SK-N-SH (cell line): ENCODE results near the gene GABRB2. TPM values are rescaled to one million over a fixed set of nuclear protein-coding genes. Genes with fewer than 3 reads are reported as not detected.

Experiments
- CTCF ChIA-PET: fragments of 300-600, 350-600 bp; formaldehyde crosslinking; extraction: SDS; loops from one replicate; lab custom pipeline; 2021; lab: Yijun Ruan, JAX
- POLR2A ChIA-PET: fragments of 350-600 bp; sonication (Branson Sonifier 250); formaldehyde crosslinking; extraction: SDS; loops from one replicate; lab custom pipeline; 2020; ENCODE audit warnings: antibody characterized with exemption, inconsistent platforms; lab: Yijun Ruan, JAX
- DNase-seq: peaks from one replicate; pipeline ENCODE4 v3.0.0; 2012
- H2AFZ ChIP-seq: fragments of 200-600 bp; sonication (generic); 2 replicates; pipeline ENCODE4 v1.8.1; 2016; ENCODE audit warnings: antibody characterized with exemption, mild to moderate bottlenecking, low read depth
- H3F3A ChIP-seq: fragments of 200-600 bp; sonication (generic); replicated peaks from 2 replicates; pipeline ENCODE3; 2016; ENCODE audit warnings: antibody characterized with exemption, mild to moderate bottlenecking; ENCODE audit not compliant: insufficient read depth
- H3K27ac ChIP-seq, 2 experiments: fragments of 200-500 bp in 1 of 2; fragments of 200-600 bp in 1 of 2; sonication (Bioruptor generic) in 1 of 2; sonication (generic), shearing (Covaris generic) in 1 of 2; 2 replicates each; pipeline versions ENCODE4 v1.5.1 to v1.6.1; 2014 to 2016; ENCODE audit warnings: low read depth in 2 of 2, inconsistent platforms in 1 of 2, low read length in 1 of 2, mild to moderate bottlenecking in 1 of 2, mixed read lengths in 1 of 2
- H3K27me3 ChIP-seq: fragments of 200-600 bp; sonication (generic), shearing (Covaris generic); 2 replicates; pipeline ENCODE4 v1.6.1; 2016; ENCODE audit warnings: mixed run types; ENCODE audit not compliant: insufficient read depth
- H3K36me3 ChIP-seq, 2 experiments: fragments of 200-500 bp in 1 of 2; fragments of 200-600 bp in 1 of 2; sonication (Bioruptor generic) in 1 of 2; sonication (generic) in 1 of 2; replicated peaks in 1 of 2; 2 replicates each; pipeline versions ENCODE3 to v1.5.1; 2014 to 2016; ENCODE audit warnings: low read length in 1 of 2, mild to moderate bottlenecking in 1 of 2; ENCODE audit not compliant: insufficient read depth in 2 of 2, control insufficient read depth in 1 of 2
- H3K4me1 ChIP-seq, 2 experiments: fragments of 200-500 bp in 1 of 2; fragments of 200-600 bp in 1 of 2; sonication (Bioruptor generic) in 1 of 2; sonication (generic), shearing (Covaris generic) in 1 of 2; 2 replicates each; pipeline versions ENCODE4 v1.5.1 to v1.6.1; 2014 to 2016; ENCODE audit warnings: low read depth in 1 of 2, low read length in 1 of 2, mixed run types in 1 of 2; ENCODE audit not compliant: insufficient read depth in 2 of 2, control insufficient read depth in 1 of 2
- H3K4me2 ChIP-seq: fragments of 200-600 bp; sonication (generic), shearing (Covaris generic); 2 replicates; pipeline ENCODE4 v1.6.1; 2017; ENCODE audit warnings: mixed run types
- H3K4me3 ChIP-seq, 2 experiments: fragments of 200-500 bp in 1 of 2; fragments of 200-600 bp in 1 of 2; sonication (Bioruptor generic) in 1 of 2; sonication (generic), shearing (Covaris generic) in 1 of 2; 2 replicates each; pipeline versions ENCODE4 v1.5.1 to v1.8.1; 2014 to 2016; ENCODE audit warnings: low read depth in 2 of 2, inconsistent platforms in 1 of 2, low read length in 1 of 2, mild to moderate bottlenecking in 1 of 2, mixed read lengths in 1 of 2, moderate library complexity in 1 of 2
- H3K79me2 ChIP-seq: fragments of 200-600 bp; sonication (generic); 2 replicates; pipeline ENCODE4 v1.8.1; 2017; ENCODE audit warnings: mild to moderate bottlenecking; ENCODE audit not compliant: insufficient read depth
- H3K9ac ChIP-seq: fragments of 200-600 bp; sonication (generic); 2 replicates; pipeline ENCODE4 v1.6.1; 2017; ENCODE audit warnings: mixed run types
- H3K9me2 ChIP-seq: fragments of 200-600 bp; sonication (generic); 2 replicates; pipeline ENCODE4 v1.6.1; 2017; ENCODE audit warnings: mixed run types
- H3K9me3 ChIP-seq: fragments of 200-600 bp; sonication (generic); 2 replicates; pipeline ENCODE4 v1.6.1; 2017; ENCODE audit warnings: mixed run types, mild to moderate bottlenecking, moderate library complexity
- H4K20me1 ChIP-seq: fragments of 200-600 bp; sonication (generic); 2 replicates; pipeline ENCODE4 v1.6.1; 2017; ENCODE audit warnings: mild to moderate bottlenecking, mixed run types; ENCODE audit not compliant: insufficient read depth
- CHD2 ChIP-seq: fragments of 150-350 bp; IDR thresholded peaks from 2 replicates; pipeline ENCODE4 v1.6.1; 2018; ENCODE audit warnings: low read length; ENCODE audit not compliant: partially characterized antibody
- FOXJ3 ChIP-seq: sonication (generic); formaldehyde crosslinking; IDR thresholded peaks from 2 replicates; pipeline ENCODE4 v1.5.1; 2020; ENCODE audit warnings: mild to moderate bottlenecking, missing genetic modification reagents
- MXI1 ChIP-seq: IDR thresholded peaks from 2 replicates; pipeline ENCODE4 v1.6.1; 2012; ENCODE audit warnings: mild to moderate bottlenecking, low read depth, low read length, improper control_type of control experiment
- POLR2AphosphoS5 ChIP-seq: IDR thresholded peaks from 2 replicates; pipeline ENCODE4 v1.6.1; 2012; ENCODE audit warnings: low read depth, low read length
- RCOR1 ChIP-seq: fragments of 150-350 bp; IDR thresholded peaks from 2 replicates; pipeline ENCODE4 v1.6.1; 2017; ENCODE audit warnings: antibody characterized with exemption, low read length
- RXRA ChIP-seq: IDR thresholded peaks from 2 replicates; pipeline ENCODE4 v1.4.0; 2012; ENCODE audit warnings: low read depth, mild to moderate bottlenecking, borderline replicate concordance
- TCF12 ChIP-seq: IDR thresholded peaks from 2 replicates; pipeline ENCODE4 v1.4.0; 2012
- WGBS: methylation state at CpG from one replicate; pipeline ENCODE4 v1.1.6; 2017; ENCODE audit warnings: low lambda C conversion rate; 5-methylcytosine and 5-hydroxymethylcytosine counted together
- polyA plus RNA-seq, 3 experiments: library from polyadenylated mRNA; depleted of rRNA; stranded (reverse); fragments of >200 nt; gene quantifications; 2 replicates each; pipeline ENCODE4 v1.2.3, GENCODE V29; 2012
- TF ChIP-seq, protein P1 (sequence below): IDR thresholded peaks from 2 replicates; pipeline ENCODE4 v1.4.0; 2012; ENCODE audit warnings: low read depth, borderline replicate concordance
- TF ChIP-seq, protein P2 (sequence below): IDR thresholded peaks from 2 replicates; pipeline ENCODE4 v1.6.1; 2012; ENCODE audit warnings: mild to moderate bottlenecking, low read depth, low read length, moderate library complexity
- TF ChIP-seq, protein P3 (sequence below): IDR thresholded peaks from 2 replicates; pipeline ENCODE4 v1.4.0; 2012; ENCODE audit warnings: low read depth

Gene GABRB2
- polyA plus RNA-seq, 1 of the 3 experiments (the other 2 are of a cell fraction) = not detected

DNA sequence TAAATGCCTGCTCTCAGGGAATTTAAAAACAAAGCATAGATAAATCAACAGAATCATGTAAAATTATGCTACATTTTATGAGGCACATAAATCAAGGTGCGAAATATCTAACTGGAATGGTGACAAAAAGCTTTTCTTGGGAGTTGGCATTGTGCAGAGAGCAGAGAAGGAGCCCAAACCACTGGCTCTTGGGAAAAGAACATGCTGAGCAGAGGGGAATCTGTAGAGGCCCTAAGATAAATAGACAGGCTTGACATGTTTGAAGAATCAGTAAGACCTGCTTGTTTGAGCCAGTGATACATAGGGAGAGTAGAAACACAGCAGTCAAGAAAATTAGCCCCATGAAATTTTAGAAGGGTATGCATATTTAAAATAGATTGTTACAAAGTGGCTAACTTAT lies 85.8 kb downstream of the GABRB2 start:
- Histone ChIP-seq H3K36me3 (no peaks in the 10 kb centered on the region), H3K9me3 (no peaks in the 10 kb centered on the region), H2AFZ (no peak overlapping the region), H3K4me3 (no peak overlapping the region), H3K9ac (no peak overlapping the region), H3K27me3 (no peaks in the 10 kb centered on the region), H3F3A (no peaks in the 10 kb centered on the region), H4K20me1 (no peaks in the 10 kb centered on the region), H3K9me2 (no peaks in the 10 kb centered on the region)
- no peak for DNase-seq
- POLR2A ChIA-PET = no interaction called here
- 0% methylated on average over 1 of the region's 1 CpG for WGBS
- TF ChIP-seq POLR2AphosphoS5 (no peak), CHD2 (no peak)
- TF ChIP-seq, all 33 proteins: peak for 0
- Histone ChIP-seq H3K4me1 (no peaks in the 10 kb centered on the region), H3K4me2 (no peak overlapping the region), H3K79me2 (no peaks in the 10 kb centered on the region), H3K27ac (no peak overlapping the region)
- CTCF ChIA-PET = no interaction called here

DNA sequence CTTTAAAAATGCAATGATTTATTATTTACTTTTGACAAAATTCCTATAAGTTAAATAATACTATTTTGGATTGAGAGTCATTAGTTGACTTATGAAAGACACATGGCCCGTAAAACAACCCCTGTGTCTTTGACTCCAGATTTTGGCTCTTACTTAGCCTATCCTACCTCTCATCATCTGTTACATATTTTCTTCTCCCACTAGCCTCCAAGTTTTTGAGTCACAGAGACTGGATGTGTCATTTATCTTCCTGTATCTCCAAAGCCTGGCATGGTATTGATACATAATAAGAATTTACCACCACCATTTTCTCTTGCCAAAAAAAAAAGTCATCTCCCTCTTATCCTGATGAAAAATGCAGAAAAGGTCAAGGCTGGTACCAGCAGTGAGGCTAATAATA lies 99.9 kb downstream of the GABRB2 start:
- no peak overlapping the region for H3K4me2 ChIP-seq
- no peaks in the 10 kb centered on the region for H3K9me2 ChIP-seq
- H3K9me3 ChIP-seq = no peaks in the 10 kb centered on the region
- no peaks in the 10 kb centered on the region for H3K36me3 ChIP-seq
- TF ChIP-seq RXRA = no peak
- TF ChIP-seq, protein P1, sequence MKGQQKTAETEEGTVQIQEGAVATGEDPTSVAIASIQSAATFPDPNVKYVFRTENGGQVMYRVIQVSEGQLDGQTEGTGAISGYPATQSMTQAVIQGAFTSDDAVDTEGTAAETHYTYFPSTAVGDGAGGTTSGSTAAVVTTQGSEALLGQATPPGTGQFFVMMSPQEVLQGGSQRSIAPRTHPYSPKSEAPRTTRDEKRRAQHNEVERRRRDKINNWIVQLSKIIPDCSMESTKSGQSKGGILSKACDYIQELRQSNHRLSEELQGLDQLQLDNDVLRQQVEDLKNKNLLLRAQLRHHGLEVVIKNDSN = no peak
- no peak for TF ChIP-seq CHD2
- TF ChIP-seq TCF12 = no peak
- TF ChIP-seq, protein P2, sequence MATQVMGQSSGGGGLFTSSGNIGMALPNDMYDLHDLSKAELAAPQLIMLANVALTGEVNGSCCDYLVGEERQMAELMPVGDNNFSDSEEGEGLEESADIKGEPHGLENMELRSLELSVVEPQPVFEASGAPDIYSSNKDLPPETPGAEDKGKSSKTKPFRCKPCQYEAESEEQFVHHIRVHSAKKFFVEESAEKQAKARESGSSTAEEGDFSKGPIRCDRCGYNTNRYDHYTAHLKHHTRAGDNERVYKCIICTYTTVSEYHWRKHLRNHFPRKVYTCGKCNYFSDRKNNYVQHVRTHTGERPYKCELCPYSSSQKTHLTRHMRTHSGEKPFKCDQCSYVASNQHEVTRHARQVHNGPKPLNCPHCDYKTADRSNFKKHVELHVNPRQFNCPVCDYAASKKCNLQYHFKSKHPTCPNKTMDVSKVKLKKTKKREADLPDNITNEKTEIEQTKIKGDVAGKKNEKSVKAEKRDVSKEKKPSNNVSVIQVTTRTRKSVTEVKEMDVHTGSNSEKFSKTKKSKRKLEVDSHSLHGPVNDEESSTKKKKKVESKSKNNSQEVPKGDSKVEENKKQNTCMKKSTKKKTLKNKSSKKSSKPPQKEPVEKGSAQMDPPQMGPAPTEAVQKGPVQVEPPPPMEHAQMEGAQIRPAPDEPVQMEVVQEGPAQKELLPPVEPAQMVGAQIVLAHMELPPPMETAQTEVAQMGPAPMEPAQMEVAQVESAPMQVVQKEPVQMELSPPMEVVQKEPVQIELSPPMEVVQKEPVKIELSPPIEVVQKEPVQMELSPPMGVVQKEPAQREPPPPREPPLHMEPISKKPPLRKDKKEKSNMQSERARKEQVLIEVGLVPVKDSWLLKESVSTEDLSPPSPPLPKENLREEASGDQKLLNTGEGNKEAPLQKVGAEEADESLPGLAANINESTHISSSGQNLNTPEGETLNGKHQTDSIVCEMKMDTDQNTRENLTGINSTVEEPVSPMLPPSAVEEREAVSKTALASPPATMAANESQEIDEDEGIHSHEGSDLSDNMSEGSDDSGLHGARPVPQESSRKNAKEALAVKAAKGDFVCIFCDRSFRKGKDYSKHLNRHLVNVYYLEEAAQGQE = no peak
- no peak for TF ChIP-seq RCOR1
- TF ChIP-seq FOXJ3 (CRISPR knock-in tag) = no peak
- TF ChIP-seq, protein P3, sequence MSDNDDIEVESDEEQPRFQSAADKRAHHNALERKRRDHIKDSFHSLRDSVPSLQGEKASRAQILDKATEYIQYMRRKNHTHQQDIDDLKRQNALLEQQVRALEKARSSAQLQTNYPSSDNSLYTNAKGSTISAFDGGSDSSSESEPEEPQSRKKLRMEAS = no peak
- no peak for TF ChIP-seq MXI1
- TF ChIP-seq, all 33 proteins: peak for 0
- Histone ChIP-seq H3K4me3 (no peak overlapping the region), H3K9ac (no peak overlapping the region), H3K4me1 (no peaks in the 10 kb centered on the region), H4K20me1 (no peaks in the 10 kb centered on the region), H2AFZ (no peak overlapping the region), H3F3A (no peaks in the 10 kb centered on the region), H3K79me2 (no peaks in the 10 kb centered on the region), H3K27ac (no peak overlapping the region), H3K27me3 (no peaks in the 10 kb centered on the region)
- 0% methylated on average over 1 of the region's 1 CpG for WGBS
- ChIA-PET CTCF (interaction anchor here (0.7 kb wide), 1 partner anchor 125 kb away, joined by 3 read pairs; no protein-coding TSS in a partner anchor), POLR2A (no interaction called here)
- DNase-seq = no peak
